Thyroid gland (tissue), 4 donors: ENCODE data around the gene SAXO1.

Experiments
- CTCF ChIP-seq, 6 experiments: fragments of 200-600 bp in 3 of 6; fragments of 450-650 bp in 3 of 6; sonication (generic) in 3 of 6; IDR thresholded peaks; one replicate each; pipeline ENCODE4 v1.5.1; 2016 to 2019; ENCODE audit warnings: antibody characterized with exemption in 6 of 6, mild to moderate bottlenecking in 2 of 6, inconsistent platforms in 1 of 6, moderate library complexity in 1 of 6
- POLR2A ChIP-seq, 2 donors: fragments of 450-650 bp; IDR thresholded peaks; one replicate each; pipeline ENCODE4 v1.6.1; 2017; ENCODE audit warnings: antibody characterized with exemption in 2 of 2, mild to moderate bottlenecking in 2 of 2, moderate library complexity in 1 of 2

- no peak for TF ChIP-seq CTCF (IDR thresholded peaks at IDR 0.05)
- TF ChIP-seq POLR2A (IDR thresholded peaks at IDR 0.05), result no peak
Observed at GRCh38 chr9:18920141-18921084, 112.6 kb downstream of the SAXO1 start.
